OCI-LY7 (cell line): Measurements from ENCODE around the gene GDF3. TPM values are rescaled to one million over a fixed set of nuclear protein-coding genes. Genes with fewer than 3 reads are reported as not detected.

Experiments used
- BruUV-seq: library from RNA; stranded (reverse); fragments of 400-500 nt; replicated peaks from 2 replicates; lab custom pipeline; 2021; lab: Mats Ljungman, UMichigan
- CTCF ChIA-PET: fragments of 300-600 bp; sonication (Branson Sonifier 250); formaldehyde crosslinking; loops from one replicate; lab custom pipeline; 2022; ENCODE audit warnings: antibody characterized with exemption; ENCODE audit not compliant: unreplicated experiment; lab: Charles Lee
- POLR2A ChIA-PET: fragments of 300-600 bp; sonication (Branson Sonifier 250); formaldehyde crosslinking; loops from one replicate; lab custom pipeline; 2022; ENCODE audit warnings: antibody characterized with exemption; lab: Charles Lee
- DNase-seq: peaks from one replicate; pipeline ENCODE4 v3.0.0-alpha.2; 2015; ENCODE audit warnings: low spot score
- H2AFZ ChIP-seq: fragments of 200-600 bp; sonication (generic), shearing (Covaris generic); 2 replicates; pipeline ENCODE4 v1.6.1; 2014; ENCODE audit warnings: mild to moderate bottlenecking, antibody characterized with exemption, low read length, moderate library complexity
- H3K27ac ChIP-seq: fragments of 200-600 bp; sonication (generic); 2 replicates; pipeline ENCODE4 v1.5.1; 2014; ENCODE audit warnings: mixed run types, low read depth, mild to moderate bottlenecking, moderate library complexity, low read length, inconsistent platforms; ENCODE audit not compliant: poor library complexity, severe bottlenecking
- H3K36me3 ChIP-seq: fragments of 200-600 bp; sonication (generic); 2 replicates; pipeline ENCODE4 v1.6.1; 2014; ENCODE audit warnings: mild to moderate bottlenecking, antibody characterized with exemption, low read length, moderate library complexity, mixed read lengths; ENCODE audit not compliant: insufficient read depth
- H3K4me1 ChIP-seq: fragments of 200-600 bp; sonication (generic); 2 replicates; pipeline ENCODE4 v1.5.1; 2014; ENCODE audit warnings: mild to moderate bottlenecking, low read length; ENCODE audit not compliant: insufficient read depth, poor library complexity, severe bottlenecking
- H3K4me2 ChIP-seq: fragments of 200-600 bp; sonication (generic); 2 replicates; pipeline ENCODE4 v1.6.1; 2014; ENCODE audit warnings: mild to moderate bottlenecking, low read length
- H3K4me3 ChIP-seq: fragments of 200-600 bp; sonication (generic); 2 replicates; pipeline ENCODE4 v1.5.1; 2014; ENCODE audit warnings: mild to moderate bottlenecking, low read depth, low read length; ENCODE audit not compliant: poor library complexity, severe bottlenecking
- H3K79me2 ChIP-seq: fragments of 200-600 bp; sonication (generic); 2 replicates; pipeline ENCODE4 v1.6.1; 2016; ENCODE audit warnings: low read depth, mild to moderate bottlenecking, low read length, moderate library complexity, mixed read lengths; ENCODE audit not compliant: insufficient read depth
- H3K9me2 ChIP-seq: fragments of 200-600 bp; sonication (generic); 2 replicates; pipeline ENCODE4 v1.6.1; 2016; ENCODE audit warnings: mild to moderate bottlenecking, low read length, mixed read lengths; ENCODE audit not compliant: insufficient read depth
- H3K9me3 ChIP-seq: fragments of 200-600 bp; sonication (generic); 2 replicates; pipeline ENCODE4 v1.6.1; 2014; ENCODE audit warnings: mild to moderate bottlenecking, mixed run types, low read length, mixed read lengths
- H4K20me1 ChIP-seq: fragments of 200-600 bp; sonication (generic); 2 replicates; pipeline ENCODE4 v1.6.1; 2014; ENCODE audit warnings: mild to moderate bottlenecking, antibody characterized with exemption, low read length, moderate library complexity, mixed read lengths; ENCODE audit not compliant: insufficient read depth
- EZH2phosphoT487 ChIP-seq: fragments of 200-600 bp; sonication (generic); IDR thresholded peaks from 2 replicates; pipeline ENCODE4 v1.6.1; 2018; ENCODE audit warnings: low read depth, borderline replicate concordance, mild to moderate bottlenecking, mixed run types, antibody characterized with exemption, low read length, moderate library complexity, mixed read lengths
- intact Hi-C: fragments of 100-400 bp; cut with micrococcal nuclease; formaldehyde crosslinking; loops from one replicate; pipeline ENCODE4 v1.10.0; 2022; ENCODE audit not compliant: unreplicated experiment
- total RNA-seq, 2 experiments: library from RNA; depleted of rRNA in 1 of 2; stranded (reverse); fragments of >200 nt in 1 of 2; shearing (Covaris generic) in 1 of 2; gene quantifications; 2 replicates each; pipeline ENCODE4 v1.2.3, GENCODE V29; 2014 to 2022
- TF ChIP-seq, protein P1 (sequence below): fragments of 200-600 bp; sonication (generic); conservative IDR thresholded peaks from 2 replicates; pipeline ENCODE4 v1.5.1; 2014; ENCODE audit warnings: mild to moderate bottlenecking, antibody characterized with exemption, low read length, moderate library complexity, mixed read lengths

Gene GDF3
- total RNA-seq, 2 experiments from 2014 or later: not detected

DNA sequence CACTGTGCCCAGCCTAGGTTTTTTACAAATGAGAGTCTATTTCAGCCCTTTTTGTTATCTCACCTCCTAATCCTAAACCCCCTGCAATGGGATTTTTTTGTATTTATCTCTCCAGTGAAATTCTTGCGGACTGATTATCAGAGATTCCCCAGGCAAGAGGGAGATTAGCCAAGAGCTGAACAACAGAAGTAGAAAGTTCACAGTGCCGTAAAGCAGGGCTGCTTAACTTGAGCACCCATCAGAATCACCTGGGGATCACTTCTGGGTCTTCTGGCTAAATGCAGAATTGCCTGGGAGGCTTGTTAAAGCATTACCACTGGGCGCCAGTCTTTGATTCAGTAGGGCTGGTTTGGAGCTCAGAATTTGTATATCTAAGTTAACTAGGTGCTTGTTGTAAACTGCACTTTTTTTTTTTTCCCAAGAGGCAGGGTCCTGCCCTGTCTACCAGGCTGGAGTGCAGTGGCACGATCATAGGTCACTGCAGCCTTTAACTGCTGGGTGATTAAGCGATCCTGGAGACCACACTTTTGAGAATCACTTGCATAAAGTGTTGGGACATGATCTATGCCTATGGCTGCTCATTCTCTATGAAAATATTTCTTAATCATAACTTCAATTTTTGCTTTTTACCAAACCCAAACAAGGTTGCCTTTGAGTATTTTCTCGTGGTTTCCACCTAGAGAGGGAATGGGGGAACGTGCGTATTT, 14.5 kb upstream of the GDF3 start:
- CTCF ChIA-PET: no interaction called here
- no TSS peak for BruUV-seq

DNA sequence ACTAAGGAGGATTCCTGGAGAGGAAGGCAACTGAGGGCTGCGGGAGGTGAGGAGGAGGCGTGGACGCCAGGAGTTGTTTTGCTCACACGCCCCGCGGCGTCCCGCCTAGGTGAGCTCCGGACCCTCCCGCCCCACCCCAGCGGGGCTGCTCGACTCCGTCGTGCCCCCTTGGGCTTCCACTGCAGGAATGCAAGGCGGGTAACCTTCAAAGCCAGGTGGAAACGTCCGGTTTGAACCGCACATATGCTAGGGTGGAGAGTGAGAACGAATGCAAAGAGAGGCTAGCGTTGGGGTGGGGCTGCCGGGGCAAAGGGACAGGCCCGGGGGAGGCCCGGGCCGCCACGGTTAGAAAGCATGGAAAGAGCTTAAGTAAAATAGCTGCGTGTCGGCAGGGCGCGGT, 10.3 kb upstream of the GDF3 start:
- Histone ChIP-seq H2AFZ (no peak overlapping the region), H3K4me1 (no peaks in the 10 kb centered on the region), H4K20me1 (no peaks in the 10 kb centered on the region), H3K9me2 (no peaks in the 10 kb centered on the region), H3K36me3 (no peaks in the 10 kb centered on the region), H3K4me3 (no peak overlapping the region), H3K4me2 (no peak overlapping the region), H3K79me2 (no peaks in the 10 kb centered on the region), H3K27ac (no peak overlapping the region), H3K9me3 (no peaks in the 10 kb centered on the region)
- no peak for DNase-seq
- ChIA-PET POLR2A (no interaction called here), CTCF (no interaction called here)
- no TSS peak for BruUV-seq
- TF ChIP-seq EZH2phosphoT487: no peak
- TF ChIP-seq, protein P1, sequence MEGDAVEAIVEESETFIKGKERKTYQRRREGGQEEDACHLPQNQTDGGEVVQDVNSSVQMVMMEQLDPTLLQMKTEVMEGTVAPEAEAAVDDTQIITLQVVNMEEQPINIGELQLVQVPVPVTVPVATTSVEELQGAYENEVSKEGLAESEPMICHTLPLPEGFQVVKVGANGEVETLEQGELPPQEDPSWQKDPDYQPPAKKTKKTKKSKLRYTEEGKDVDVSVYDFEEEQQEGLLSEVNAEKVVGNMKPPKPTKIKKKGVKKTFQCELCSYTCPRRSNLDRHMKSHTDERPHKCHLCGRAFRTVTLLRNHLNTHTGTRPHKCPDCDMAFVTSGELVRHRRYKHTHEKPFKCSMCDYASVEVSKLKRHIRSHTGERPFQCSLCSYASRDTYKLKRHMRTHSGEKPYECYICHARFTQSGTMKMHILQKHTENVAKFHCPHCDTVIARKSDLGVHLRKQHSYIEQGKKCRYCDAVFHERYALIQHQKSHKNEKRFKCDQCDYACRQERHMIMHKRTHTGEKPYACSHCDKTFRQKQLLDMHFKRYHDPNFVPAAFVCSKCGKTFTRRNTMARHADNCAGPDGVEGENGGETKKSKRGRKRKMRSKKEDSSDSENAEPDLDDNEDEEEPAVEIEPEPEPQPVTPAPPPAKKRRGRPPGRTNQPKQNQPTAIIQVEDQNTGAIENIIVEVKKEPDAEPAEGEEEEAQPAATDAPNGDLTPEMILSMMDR: no peak
- intact Hi-C loops: no loop called here

More for the DNA sequence above, 14.5 kb upstream of the GDF3 start:
- Histone ChIP-seq H2AFZ (no peak overlapping the region), H3K9me3 (no peaks in the 10 kb centered on the region), H4K20me1 (no peaks in the 10 kb centered on the region), H3K36me3 (no peaks in the 10 kb centered on the region), H3K4me2 (no peak overlapping the region), H3K4me3 (no peak overlapping the region), H3K4me1 (no peaks in the 10 kb centered on the region), H3K9me2 (no peaks in the 10 kb centered on the region), H3K27ac (no peak overlapping the region), H3K79me2 (no peaks in the 10 kb centered on the region)
- POLR2A ChIA-PET: interaction anchor here (0.7 kb wide), 1 partner anchor 43 kb away, joined by 3 read pairs; no protein-coding TSS in a partner anchor
- intact Hi-C loops: no loop called here
- TF ChIP-seq, protein P1: no peak
- no peak for TF ChIP-seq EZH2phosphoT487
- no peak for DNase-seq

DNA sequence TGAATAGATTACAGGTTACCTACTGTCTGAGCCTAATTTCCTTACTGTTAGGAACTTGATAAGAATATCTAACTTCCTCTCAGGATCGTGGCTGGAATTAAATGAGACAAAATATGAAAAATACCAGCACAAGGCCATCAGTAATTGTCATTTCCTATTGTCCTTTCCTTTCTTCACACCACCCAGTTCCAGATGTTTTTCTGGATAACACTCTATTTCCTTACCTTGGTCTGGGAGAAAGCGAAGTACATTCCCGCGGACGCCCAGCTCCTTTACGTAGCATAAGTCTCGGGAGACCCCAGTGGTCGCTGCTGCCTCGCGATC, 376 bp downstream of the GDF3 start:
- Histone ChIP-seq H2AFZ (no peak overlapping the region), H4K20me1 (no peaks in the 10 kb centered on the region), H3K79me2 (no peaks in the 10 kb centered on the region), H3K9me2 (no peaks in the 10 kb centered on the region), H3K4me2 (no peak overlapping the region), H3K27ac (no peak overlapping the region), H3K36me3 (no peaks in the 10 kb centered on the region), H3K9me3 (no peaks in the 10 kb centered on the region), H3K4me1 (no peaks in the 10 kb centered on the region), H3K4me3 (no peak overlapping the region)
- POLR2A ChIA-PET: no interaction called here
- intact Hi-C loops: no loop called here
- DNase-seq: no peak
- no TSS peak for BruUV-seq
- no peak for TF ChIP-seq EZH2phosphoT487
- TF ChIP-seq, protein P1: no peak
- CTCF ChIA-PET: no interaction called here
